Measurements from ENCODE around the gene DRG2.

DRG2 gene

GRCh38 chr17:18140648-18141047 is 52.9 kb downstream of the DRG2 start:
- TF ChIP-seq EP300 (IDR thresholded peaks at IDR 0.05; ENCODE audit: borderline replicate concordance) (no peak), CEBPB (IDR thresholded peaks at IDR 0.05) (no peak), NFIC (IDR thresholded peaks at IDR 0.05) (no peak), TAF1 (IDR thresholded peaks at IDR 0.05; ENCODE audit: low read depth) (no peak), EGR1 (IDR thresholded peaks at IDR 0.05) (no peak), YY1 (IDR thresholded peaks at IDR 0.05; ENCODE audit: low read depth) (no peak), ZBTB7A (IDR thresholded peaks at IDR 0.05; ENCODE audit: low read depth) (no peak), MAX (IDR thresholded peaks at IDR 0.05) (no peak), FOXM1 (IDR thresholded peaks at IDR 0.05; ENCODE audit: borderline replicate concordance, low read depth) (no peak), TEAD4 (IDR thresholded peaks at IDR 0.05) (no peak), CREB1 (IDR thresholded peaks at IDR 0.05; ENCODE audit: low read depth) (no peak), RAD21 (IDR thresholded peaks at IDR 0.05; ENCODE audit: low read depth) (no peak), REST (IDR thresholded peaks at IDR 0.05; ENCODE audit: low read depth) (no peak), USF1 (IDR thresholded peaks at IDR 0.05) (no peak), TCF12 (IDR thresholded peaks at IDR 0.05; ENCODE audit: low read depth) (no peak)

GRCh38 chr17:18141210-18141803 is 53.6 kb downstream of the DRG2 start:
- TF ChIP-seq EGR1 (IDR thresholded peaks at IDR 0.05) = no peak
- peak; percentile 66 for TF ChIP-seq RAD21 (IDR thresholded peaks at IDR 0.05; ENCODE audit: low read depth)
- no peak for TF ChIP-seq TAF1 (IDR thresholded peaks at IDR 0.05; ENCODE audit: low read depth)
- TF ChIP-seq CEBPB (IDR thresholded peaks at IDR 0.05) = no peak
- no peak for TF ChIP-seq YY1 (IDR thresholded peaks at IDR 0.05; ENCODE audit: low read depth)

- TF ChIP-seq USF1 (IDR thresholded peaks at IDR 0.05) (no peak), TCF12 (IDR thresholded peaks at IDR 0.05; ENCODE audit: low read depth) (no peak), YY1 (IDR thresholded peaks at IDR 0.05; ENCODE audit: low read depth) (no peak), CREB1 (IDR thresholded peaks at IDR 0.05; ENCODE audit: low read depth) (no peak), RAD21 (IDR thresholded peaks at IDR 0.05; ENCODE audit: low read depth) (no peak), FOXM1 (IDR thresholded peaks at IDR 0.05; ENCODE audit: borderline replicate concordance, low read depth) (no peak), EP300 (IDR thresholded peaks at IDR 0.05; ENCODE audit: borderline replicate concordance) (no peak)
Observed at GRCh38 chr17:18142417-18142816, 54.7 kb downstream of the DRG2 start.

- TF ChIP-seq RAD21 (IDR thresholded peaks at IDR 0.05; ENCODE audit: low read depth) = peak; percentile 38
- TF ChIP-seq USF1 (IDR thresholded peaks at IDR 0.05) = no peak
Observed at GRCh38 chr17:18143044-18143936, 55.5 kb downstream of the DRG2 start.

- TF ChIP-seq TEAD4 (IDR thresholded peaks at IDR 0.05) (no peak), CEBPB (IDR thresholded peaks at IDR 0.05) (no peak), ZBTB7A (IDR thresholded peaks at IDR 0.05; ENCODE audit: low read depth) (no peak), YY1 (IDR thresholded peaks at IDR 0.05; ENCODE audit: low read depth) (no peak), TCF12 (IDR thresholded peaks at IDR 0.05; ENCODE audit: low read depth) (no peak), NFIC (IDR thresholded peaks at IDR 0.05) (no peak), TAF1 (IDR thresholded peaks at IDR 0.05; ENCODE audit: low read depth) (no peak), MAX (IDR thresholded peaks at IDR 0.05) (no peak), REST (IDR thresholded peaks at IDR 0.05; ENCODE audit: low read depth) (no peak), CREB1 (IDR thresholded peaks at IDR 0.05; ENCODE audit: low read depth) (no peak), RAD21 (IDR thresholded peaks at IDR 0.05; ENCODE audit: low read depth) (no peak), USF1 (IDR thresholded peaks at IDR 0.05) (no peak), FOXM1 (IDR thresholded peaks at IDR 0.05; ENCODE audit: borderline replicate concordance, low read depth) (no peak), EGR1 (IDR thresholded peaks at IDR 0.05) (no peak), EP300 (IDR thresholded peaks at IDR 0.05; ENCODE audit: borderline replicate concordance) (no peak)
Observed at GRCh38 chr17:18144261-18144660, 56.5 kb downstream of the DRG2 start.
